ENCODE data around the gene SRCIN1.

GRCh38 chr17:38588788-38589174 is 17.0 kb downstream of the SRCIN1 start:
- no peak for TF ChIP-seq POLR2AphosphoS5 (IDR thresholded peaks at IDR 0.05; ENCODE audit: low read depth, low read length)
- TF ChIP-seq REST (IDR thresholded peaks at IDR 0.05; ENCODE audit: insufficient read depth in 1 of 2, low read depth in 2 of 2, low read length in 2 of 2): no peak
- TF ChIP-seq TAF1 (IDR thresholded peaks at IDR 0.05; ENCODE audit: borderline replicate concordance, insufficient read depth, low read length): no peak
- TF ChIP-seq FOXP2 (optimal IDR thresholded peaks at IDR 0.05; ENCODE audit: borderline replicate concordance, extremely low read depth, extremely low read length, insufficient read depth): no peak
- TF ChIP-seq SIN3A (IDR thresholded peaks at IDR 0.05; ENCODE audit: borderline replicate concordance, insufficient read depth, low read length): no peak
